ENCODE data around the gene BRSK1. TPM values are rescaled to one million over a fixed set of nuclear protein-coding genes. Genes with fewer than 3 reads are reported as not detected.
A peak's percentile ranks its signal among the peaks of the same experiment; 100 is the strongest.

The BRSK1 gene
- polyA plus RNA-seq, 1 experiment = 12.8 TPM

GRCh38 chr19:55300886-55301458 is 17.2 kb downstream of the BRSK1 start:
- H3K36me3 ChIP-seq (ENCODE audit: control insufficient read depth, insufficient read depth, low read length) = peaks cover 25% of the 10 kb centered on the region
- TF ChIP-seq CTCF (IDR thresholded peaks at IDR 0.05; ENCODE audit: insufficient read depth, low read depth, low read length) = no peak
- no peaks in the 10 kb centered on the region for H3K27me3 ChIP-seq (ENCODE audit: control insufficient read depth, insufficient read depth, low read length)
- POLR2A ChIA-PET = no interaction called here
- CTCF ChIA-PET = interaction anchor here (0.6 to 3.9 kb wide), 26 partner anchors 9 to 356 kb away, joined by 3 to 53 read pairs (median 7); partner anchors contain the start of genes KMT5C, TMEM190 and TMEM238
- no peak for DNase-seq (ENCODE audit: low read depth)
- no peak overlapping the region for H3K4me3 ChIP-seq (ENCODE audit: low read depth, low read length)

GRCh38 chr19:55301459-55302317 is 17.9 kb downstream of the BRSK1 start:
- CTCF ChIA-PET = interaction anchor here (0.5 to 3.9 kb wide), 30 partner anchors 10 to 356 kb away, joined by 3 to 53 read pairs (median 5); partner anchors contain the start of genes KMT5C, TMEM190 and TMEM238
- peak; percentile 95 for TF ChIP-seq CTCF (IDR thresholded peaks at IDR 0.05; ENCODE audit: insufficient read depth, low read depth, low read length)
- no peak overlapping the region; the same call in 1 of the 2 replicates for H3K4me3 ChIP-seq (ENCODE audit: low read depth, low read length)
- POLR2A ChIA-PET = no interaction called here
- peaks cover 29% of the 10 kb centered on the region for H3K36me3 ChIP-seq (ENCODE audit: control insufficient read depth, insufficient read depth, low read length)
- no peak for DNase-seq (ENCODE audit: low read depth)
- H3K27me3 ChIP-seq (ENCODE audit: control insufficient read depth, insufficient read depth, low read length) = no peaks in the 10 kb centered on the region

DNA sequence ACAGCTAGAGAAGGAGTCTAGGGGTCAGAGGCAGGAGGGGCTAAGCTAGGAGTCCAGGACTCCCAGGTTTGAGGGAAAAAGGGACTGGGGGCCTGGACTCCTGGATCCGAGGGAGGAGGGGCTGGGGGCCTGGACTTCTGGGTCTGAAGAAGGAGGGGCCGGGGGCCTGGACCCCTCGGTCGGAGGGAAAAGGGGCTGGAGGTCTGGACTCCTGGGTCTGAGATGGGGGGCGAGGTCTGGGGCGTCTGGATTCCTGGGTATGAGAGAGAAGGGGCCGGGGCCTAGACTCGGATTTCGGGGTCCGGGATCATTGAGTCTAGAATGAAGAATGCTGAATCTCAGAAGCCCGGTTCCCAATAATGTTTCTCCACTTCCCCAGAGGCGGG is 18.5 kb downstream of the BRSK1 start:
- Histone ChIP-seq H3K36me3 (ENCODE audit: control insufficient read depth, insufficient read depth, low read length) (peaks cover 30% of the 10 kb centered on the region), H3K4me3 (ENCODE audit: low read depth, low read length) (no peak overlapping the region), H3K27me3 (ENCODE audit: control insufficient read depth, insufficient read depth, low read length) (no peaks in the 10 kb centered on the region)
- no peak for DNase-seq (ENCODE audit: low read depth)
- ChIA-PET CTCF (interaction anchor here (0.5 to 3.9 kb wide), 19 partner anchors 10 to 202 kb away, joined by 3 to 53 read pairs (median 9); partner anchors contain the start of genes KMT5C and TMEM238), POLR2A (no interaction called here)
- TF ChIP-seq CTCF (IDR thresholded peaks at IDR 0.05; ENCODE audit: insufficient read depth, low read depth, low read length) = no peak

DNA sequence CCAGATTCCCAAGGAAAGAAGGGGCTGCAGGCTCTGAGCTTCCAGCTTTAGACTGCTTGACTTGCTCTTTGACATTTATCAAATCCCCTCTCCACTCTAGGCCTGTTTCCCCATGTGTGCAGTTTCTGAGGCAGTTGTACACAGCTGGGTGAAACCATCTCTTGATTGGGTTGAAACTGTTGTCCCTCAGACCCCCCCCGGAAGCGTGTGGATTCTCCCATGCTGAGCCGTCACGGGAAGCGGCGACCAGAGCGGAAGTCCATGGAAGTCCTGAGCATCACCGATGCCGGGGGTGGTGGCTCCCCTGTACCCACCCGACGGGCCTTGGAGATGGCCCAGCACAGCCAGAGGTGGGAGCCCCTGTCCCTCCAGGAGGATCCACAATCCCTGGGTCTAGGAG is 19.7 kb downstream of the BRSK1 start:
- Histone ChIP-seq H3K4me3 (ENCODE audit: low read depth, low read length) (no peak overlapping the region), H3K27me3 (ENCODE audit: control insufficient read depth, insufficient read depth, low read length) (no peaks in the 10 kb centered on the region), H3K36me3 (ENCODE audit: control insufficient read depth, insufficient read depth, low read length) (peaks cover 29% of the 10 kb centered on the region)
- POLR2A ChIA-PET = no interaction called here
- DNase-seq (ENCODE audit: low read depth) = no peak
- CTCF ChIA-PET = interaction anchor here (0.8 to 3.9 kb wide), 7 partner anchors 9 to 201 kb away, joined by 3 to 53 read pairs (median 21); partner anchors contain the start of genes KMT5C and TMEM238
- TF ChIP-seq CTCF (IDR thresholded peaks at IDR 0.05; ENCODE audit: insufficient read depth, low read depth, low read length) = no peak

- CTCF ChIA-PET = no interaction called here
- Histone ChIP-seq H3K4me3 (ENCODE audit: low read depth, low read length) (no peak overlapping the region), H3K36me3 (ENCODE audit: control insufficient read depth, insufficient read depth, low read length) (peaks cover 33% of the 10 kb centered on the region), H3K27me3 (ENCODE audit: control insufficient read depth, insufficient read depth, low read length) (no peaks in the 10 kb centered on the region)
- TF ChIP-seq CTCF (IDR thresholded peaks at IDR 0.05; ENCODE audit: insufficient read depth, low read depth, low read length) = no peak
- DNase-seq (ENCODE audit: low read depth) = no peak
- POLR2A ChIA-PET = no interaction called here
Measured at GRCh38 chr19:55304279-55304978, 20.6 kb downstream of the BRSK1 start.

All from BJ (cell line).